HepG2 (cell line): ENCODE measurements around the gene HSP90AB1. TPM values are rescaled to one million over a fixed set of nuclear protein-coding genes. Genes with fewer than 3 reads are reported as not detected.

Experiments
- ATAC-seq: fragments of 200-7000 bp; cut with Tn5 transposase; 3 replicates; pipeline ENCODE4 v1.9.1; 2020; ENCODE audit warnings: mild to moderate bottlenecking, moderate library complexity
- BruUV-seq: library from RNA; stranded (reverse); fragments of 400-500 nt; replicated peaks from 2 replicates; lab custom pipeline; 2021; lab: Mats Ljungman, UMichigan
- CTCF ChIA-PET: fragments of 300-600 bp; formaldehyde crosslinking; extraction: SDS; loops from one replicate; lab custom pipeline; 2021; ENCODE audit warnings: low total read pairs, inconsistent platforms, low intra/inter-chr PET ratio; lab: Yijun Ruan, JAX
- POLR2A ChIA-PET: fragments of 350-600 bp; sonication (Branson Sonifier 250); formaldehyde crosslinking; loops from one replicate; lab custom pipeline; 2020; ENCODE audit warnings: antibody characterized with exemption, inconsistent platforms; lab: Yijun Ruan, JAX
- DNase-seq: peaks from one replicate; pipeline ENCODE4 v3.0.0-alpha.2; 2015; ENCODE audit warnings: low spot score
- FAIRE-seq: peaks from 3 replicates; lab custom pipeline; 2011; peaks lifted over from hg19 to GRCh38; lab: Jason Lieb, UNC
- H2AFZ ChIP-seq: one replicate; pipeline ENCODE4 v1.6.1; 2011; ENCODE audit warnings: low read length, inconsistent platforms
- H3K27ac ChIP-seq: fragments of 300-600 bp; 3 replicates; pipeline ENCODE4 v1.8.0; 2011; ENCODE audit warnings: mixed run types, mild to moderate bottlenecking, mixed read lengths, low read length, inconsistent platforms; ENCODE audit not compliant: insufficient read depth; ENCODE audit errors: extremely low read length
- H3K27me3 ChIP-seq, 2 experiments: fragments of 200-600 bp in 1 of 2; 2 replicates in 1 of 2; 3 replicates in 1 of 2; pipeline versions ENCODE4 v1.6.0 to v1.8.0; 2011; ENCODE audit warnings: low read length in 2 of 2, mild to moderate bottlenecking in 2 of 2, moderate library complexity in 2 of 2, inconsistent platforms in 1 of 2; ENCODE audit not compliant: insufficient read depth in 2 of 2, control insufficient read depth in 1 of 2
- H3K36me3 ChIP-seq, 2 experiments: fragments of 200-600 bp in 1 of 2; replicated peaks in 1 of 2; 2 replicates in 1 of 2; 3 replicates in 1 of 2; pipeline versions ENCODE4 v1.5.1 to v1.8.0; 2011; ENCODE audit warnings: low read length in 2 of 2, inconsistent platforms in 1 of 2; ENCODE audit not compliant: insufficient read depth in 2 of 2, control insufficient read depth in 1 of 2
- H3K4me1 ChIP-seq: 2 replicates; pipeline ENCODE4 v1.5.1; 2012; ENCODE audit warnings: low read length, inconsistent platforms; ENCODE audit not compliant: insufficient read depth
- H3K4me2 ChIP-seq: 2 replicates; pipeline ENCODE4 v1.6.0; 2011; ENCODE audit warnings: low read depth, low read length, inconsistent platforms
- H3K4me3 ChIP-seq, 3 experiments: fragments of 200-600 bp in 1 of 3; sonication (generic), shearing (Covaris generic) in 1 of 3; replicated peaks in 1 of 3; 2 replicates each; pipeline ENCODE4 v1.5.1; 2011 to 2016; ENCODE audit warnings: low read length in 3 of 3, inconsistent platforms in 2 of 3, low read depth in 2 of 3, mild to moderate bottlenecking in 2 of 3, control low read depth in 1 of 3, mixed read lengths in 1 of 3; ENCODE audit not compliant: insufficient read depth in 1 of 3
- H3K79me2 ChIP-seq: one replicate; pipeline ENCODE4 v1.6.1; 2011; ENCODE audit warnings: low read length, inconsistent platforms; ENCODE audit not compliant: insufficient read depth
- H3K9ac ChIP-seq: 2 replicates; pipeline ENCODE4 v1.6.0; 2011; ENCODE audit warnings: mild to moderate bottlenecking, low read depth, low read length, inconsistent platforms; ENCODE audit not compliant: insufficient read depth
- H3K9me3 ChIP-seq: 2 replicates; pipeline ENCODE4 v1.5.1; 2012; ENCODE audit warnings: mild to moderate bottlenecking, low read length
- H4K20me1 ChIP-seq: 2 replicates; pipeline ENCODE4 v1.6.0; 2011; ENCODE audit warnings: inconsistent platforms, mild to moderate bottlenecking, low read length, moderate library complexity; ENCODE audit not compliant: insufficient read depth
- BATF2 ChIP-seq: sonication (generic); formaldehyde crosslinking; IDR thresholded peaks from 2 replicates; pipeline ENCODE4 v1.8.0; 2022; ENCODE audit warnings: mild to moderate bottlenecking, missing genetic modification reagents, moderate library complexity
- CENPX ChIP-seq: sonication (generic); formaldehyde crosslinking; IDR thresholded peaks from 2 replicates; pipeline ENCODE4 v1.9.0; 2021; ENCODE audit warnings: mild to moderate bottlenecking, missing genetic modification reagents, moderate library complexity
- GABPA ChIP-seq, 2 experiments: IDR thresholded peaks; 2 replicates each; pipeline ENCODE4 v1.6.1; 2011 to 2016; ENCODE audit warnings: low read depth in 2 of 2, low read length in 1 of 2, missing biosample characterization in 1 of 2, missing genetic modification characterization in 1 of 2
- HNRNPLL ChIP-seq: fragments of 200-400 bp; formaldehyde crosslinking; IDR thresholded peaks from 2 replicates; pipeline ENCODE4 v1.6.1; 2017; ENCODE audit warnings: mild to moderate bottlenecking, low read depth, low read length; ENCODE audit not compliant: poor library complexity, severe bottlenecking
- JUN ChIP-seq: sonication (generic); formaldehyde crosslinking; IDR thresholded peaks from 2 replicates; pipeline ENCODE4 v1.4.0; 2020; ENCODE audit warnings: mild to moderate bottlenecking, missing genetic modification reagents
- KIAA2018 ChIP-seq: sonication (generic); formaldehyde crosslinking; IDR thresholded peaks from 2 replicates; pipeline ENCODE4 v1.5.0; 2020; ENCODE audit warnings: mild to moderate bottlenecking, missing genetic modification reagents, borderline replicate concordance
- NFATC3 ChIP-seq: sonication (generic); formaldehyde crosslinking; IDR thresholded peaks from 2 replicates; pipeline ENCODE4 v1.5.1; 2020; ENCODE audit warnings: mild to moderate bottlenecking, missing genetic modification reagents
- NR0B2 ChIP-seq: sonication (generic); formaldehyde crosslinking; IDR thresholded peaks from 2 replicates; pipeline ENCODE4 v1.4.0; 2020; ENCODE audit warnings: mild to moderate bottlenecking, missing genetic modification reagents
- PREB ChIP-seq: sonication (generic); formaldehyde crosslinking; IDR thresholded peaks from 2 replicates; pipeline ENCODE4 v1.4.0; 2020; ENCODE audit warnings: missing genetic modification reagents
- SATB2 ChIP-seq: sonication (generic); formaldehyde crosslinking; IDR thresholded peaks from 2 replicates; pipeline ENCODE4 v1.5.0; 2020; ENCODE audit warnings: missing genetic modification reagents
- SMAD3 ChIP-seq: sonication (generic); formaldehyde crosslinking; IDR thresholded peaks from 2 replicates; pipeline ENCODE4 v1.4.0; 2020; ENCODE audit warnings: missing genetic modification reagents
- SUZ12 ChIP-seq: fragments of 150-350 bp; IDR thresholded peaks from 2 replicates; pipeline ENCODE4 v1.6.1; 2014; ENCODE audit warnings: low read depth, low read length
- U2AF2 ChIP-seq: fragments of 200-400 bp; formaldehyde crosslinking; IDR thresholded peaks from 2 replicates; pipeline ENCODE4 v1.6.1; 2017; ENCODE audit warnings: low read depth, mild to moderate bottlenecking, low read length
- ZC3H4 ChIP-seq: sonication (generic); formaldehyde crosslinking; IDR thresholded peaks from 2 replicates; pipeline ENCODE4 v1.4.0; 2020; ENCODE audit warnings: missing genetic modification reagents, borderline replicate concordance
- ZMYM2 ChIP-seq: sonication (generic); formaldehyde crosslinking; IDR thresholded peaks from 2 replicates; pipeline ENCODE4 v1.8.0; 2022; ENCODE audit warnings: mild to moderate bottlenecking, missing genetic modification reagents
- ZSCAN22 ChIP-seq: sonication (generic); formaldehyde crosslinking; IDR thresholded peaks from 2 replicates; pipeline ENCODE4 v1.4.0; 2020; ENCODE audit warnings: mild to moderate bottlenecking, missing genetic modification reagents
- WGBS: methylation state at CpG from one replicate; pipeline ENCODE4 v1.1.6; 2017; ENCODE audit warnings: low lambda C conversion rate; 5-methylcytosine and 5-hydroxymethylcytosine counted together
- in situ Hi-C: cut with HindIII; loops from 2 replicates; pipeline ENCODE4 v1.10.0; 2017; ENCODE audit warnings: low pct_unique_long_range_greater_than_20kb; ENCODE audit not compliant: extremely low pct_ligation_motif_present
- intact Hi-C: fragments of 100-400 bp; cut with micrococcal nuclease; formaldehyde crosslinking; loops from one replicate; pipeline ENCODE4 v1.10.0; 2022; ENCODE audit not compliant: unreplicated experiment
- polyA plus RNA-seq, 8 experiments: library from polyadenylated mRNA; depleted of rRNA in 3 of 8; stranded (reverse) in 7 of 8; unstranded in 1 of 8; fragments of >200 nt; fragmentation: Illumina TruSeq in 4 of 8; extraction: Trizol in 4 of 8; gene quantifications; 2 replicates each; pipeline versions ENCODE4 v1.2.1 to v1.2.3, GENCODE V29; 2011 to 2016; ENCODE audit warnings: low read depth in 4 of 8, missing spikeins in 1 of 8, mixed read lengths in 1 of 8; ENCODE audit not compliant: insufficient read depth in 1 of 8
- total RNA-seq, 5 experiments: library from RNA; depleted of rRNA; stranded (reverse); fragments of >200 nt; fragmentation: Illumina TruSeq; extraction: Trizol; gene quantifications; 2 replicates each; pipeline ENCODE4 v1.2.3, GENCODE V29; 2016; ENCODE audit warnings: low read depth in 1 of 5

HSP90AB1 gene
- total and polyA plus RNA-seq, 2 of the 13 experiments (the other 11 are each of a cell fraction or from before 2014, with no cell fraction given), result 1,325 to 1,472 TPM

GRCh38 chr6:44284867-44285266 is 38.0 kb downstream of the HSP90AB1 start:
- Histone ChIP-seq H3K27ac (no peak overlapping the region), H3K4me1 (no peaks in the 10 kb centered on the region), H4K20me1 (no peaks in the 10 kb centered on the region; the same call in 1 of the 2 replicates), H2AFZ (no peak overlapping the region), H3K36me3 (no peaks in the 10 kb centered on the region), H3K4me3 (no peak overlapping the region), H3K27me3 (peaks cover 0 to 73% of the 10 kb centered on the region in 2 experiments; a peak in 4 of 5 replicates), H3K9me3 (no peaks in the 10 kb centered on the region), H3K9ac (no peak overlapping the region), H3K79me2 (no peaks in the 10 kb centered on the region), H3K4me2 (no peak overlapping the region)
- ATAC-seq (no peak), DNase-seq (no peak), FAIRE-seq (no peak)
- intact Hi-C loops (no loop called here), in situ Hi-C loops (no loop called here)
- CTCF ChIA-PET, result no interaction called here
- POLR2A ChIA-PET, result no interaction called here
- WGBS, result 2% methylated on average over 4 of the region's 4 CpGs
- BruUV-seq, result no TSS peak
- TF ChIP-seq GABPA (IDR thresholded peaks at IDR 0.05; ENCODE audit: low read depth, low read length), result no peak
- TF ChIP-seq GABPA (CRISPR knock-in tag; IDR thresholded peaks at IDR 0.05; ENCODE audit: low read depth), result no peak
- no peak for TF ChIP-seq U2AF2
- no peak for TF ChIP-seq SMAD3 (CRISPR knock-in tag)
- no peak for TF ChIP-seq ZMYM2
- no peak for TF ChIP-seq ZSCAN22 (CRISPR knock-in tag)
- no peak for TF ChIP-seq HNRNPLL
- TF ChIP-seq CENPX, result no peak
- TF ChIP-seq SATB2 (CRISPR knock-in tag), result no peak
- no peak for TF ChIP-seq BATF2 (CRISPR knock-in tag)
- TF ChIP-seq PREB, result no peak
- no peak for TF ChIP-seq ZC3H4 (CRISPR knock-in tag)
- no peak for TF ChIP-seq NFATC3
- TF ChIP-seq NR0B2 (CRISPR knock-in tag), result no peak
- no peak for TF ChIP-seq SUZ12
- TF ChIP-seq JUN (CRISPR knock-in tag), result no peak
- no peak for TF ChIP-seq KIAA2018
